IPS-NIHi11 (cell line): ENCODE data around the gene GPT2.
A peak's percentile ranks its signal among the peaks of the same experiment; 100 is the strongest.
"Not testable (repeated sequence)": the region's sequence is repeated elsewhere in the genome, so short reads cannot be mapped to it uniquely, and the experiment has no call there.

Experiments
- DNase-seq: peaks from one replicate; pipeline ENCODE4 v3.0.0; 2012; ENCODE audit warnings: mixed read lengths, low spot score

GPT2 gene

GRCh38 chr16:46923513-46924295, 39.5 kb downstream of the GPT2 start:
- no peak for DNase-seq

DNA sequence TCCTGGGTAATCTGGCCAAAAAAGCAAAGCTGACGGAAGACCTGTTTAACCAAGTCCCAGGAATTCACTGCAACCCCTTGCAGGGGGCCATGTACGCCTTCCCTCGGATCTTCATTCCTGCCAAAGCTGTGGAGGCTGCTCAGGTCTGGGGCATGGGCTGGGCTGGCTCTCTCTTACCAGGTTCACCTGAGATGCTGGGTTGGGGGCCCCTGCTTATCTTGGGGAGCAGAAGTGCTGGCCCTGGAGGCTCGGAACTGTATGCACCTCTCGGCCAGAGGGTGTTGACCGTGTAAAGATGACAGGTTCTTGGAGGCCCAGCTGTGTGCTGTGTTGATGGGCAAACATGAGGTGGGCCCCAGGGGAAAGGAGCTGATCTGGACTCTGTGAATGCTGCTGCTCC, 40.2 kb downstream of the GPT2 start:
- DNase-seq = no peak

- no peak for DNase-seq
Observed at GRCh38 chr16:46926470-46927225, 42.5 kb downstream of the GPT2 start.

DNA sequence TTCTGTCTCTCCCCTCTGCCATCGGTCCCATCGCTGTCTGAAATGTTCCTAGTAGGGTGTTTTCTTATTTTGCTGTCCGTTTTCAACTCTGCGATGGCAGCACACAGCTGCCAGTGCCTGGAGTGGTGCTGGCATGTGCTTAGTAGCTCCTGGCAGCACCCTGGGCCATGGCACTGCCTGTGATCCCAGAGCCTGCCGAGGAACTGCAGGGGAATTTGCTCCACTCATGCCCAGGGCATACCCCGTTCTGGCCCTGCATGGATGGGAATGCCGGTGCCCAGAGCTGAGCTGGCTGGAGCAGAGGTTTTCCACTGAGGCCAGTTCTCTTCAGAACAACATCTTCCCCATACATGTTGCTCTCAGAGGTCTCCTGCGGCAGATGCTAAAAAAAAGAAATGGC, 43.1 kb downstream of the GPT2 start:
- no peak for DNase-seq

- DNase-seq = no peak
Observed at GRCh38 chr16:46928811-46929210, 44.6 kb downstream of the GPT2 start.

DNA sequence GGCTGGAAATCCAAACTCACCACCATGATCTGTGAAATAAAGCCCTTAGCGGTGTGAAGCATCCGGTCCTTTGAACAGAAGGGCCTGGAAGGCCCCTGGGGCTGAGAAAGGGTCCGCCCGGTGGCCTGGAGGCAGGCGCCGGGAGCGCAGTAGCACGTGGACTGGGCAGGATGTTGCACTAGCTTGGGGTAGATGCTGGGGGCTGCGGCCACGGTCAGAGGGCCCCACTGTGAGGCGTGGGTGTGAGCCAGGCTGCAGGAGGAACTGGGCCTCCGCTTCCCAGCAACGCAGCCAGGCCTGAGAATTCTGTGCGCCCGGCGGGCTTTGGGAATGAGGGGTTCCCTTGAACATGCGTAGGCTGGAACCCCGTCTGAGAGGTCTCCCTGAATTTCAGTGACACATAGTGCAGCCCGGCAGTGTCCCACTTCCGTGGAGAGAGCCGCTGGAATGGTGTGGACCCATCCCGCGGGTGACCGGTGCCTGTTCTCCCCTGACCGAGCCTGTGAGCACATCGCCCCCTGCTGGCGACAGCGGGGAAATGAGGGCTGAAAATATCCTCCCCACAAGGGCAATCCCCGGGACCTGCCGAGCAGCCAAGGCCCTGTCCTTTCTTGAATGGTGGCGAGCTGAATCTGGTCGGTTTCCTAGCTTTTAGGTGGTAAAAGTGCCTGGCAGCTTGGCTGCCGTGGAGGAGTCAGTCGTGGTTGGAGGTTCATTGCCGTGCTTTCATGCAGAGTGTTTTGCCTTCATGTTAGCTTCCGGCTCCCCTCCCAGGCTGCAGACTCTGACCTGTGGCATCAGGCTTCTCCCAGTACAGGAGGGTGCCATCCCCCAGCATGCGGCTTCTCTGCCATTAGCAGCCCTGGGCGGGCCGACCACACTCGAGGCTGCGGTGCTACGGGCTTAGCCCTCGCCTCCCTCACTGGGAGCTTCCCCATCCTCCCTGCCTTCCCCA, 45.5 kb downstream of the GPT2 start:
- peak; percentile 95 for DNase-seq

DNA sequence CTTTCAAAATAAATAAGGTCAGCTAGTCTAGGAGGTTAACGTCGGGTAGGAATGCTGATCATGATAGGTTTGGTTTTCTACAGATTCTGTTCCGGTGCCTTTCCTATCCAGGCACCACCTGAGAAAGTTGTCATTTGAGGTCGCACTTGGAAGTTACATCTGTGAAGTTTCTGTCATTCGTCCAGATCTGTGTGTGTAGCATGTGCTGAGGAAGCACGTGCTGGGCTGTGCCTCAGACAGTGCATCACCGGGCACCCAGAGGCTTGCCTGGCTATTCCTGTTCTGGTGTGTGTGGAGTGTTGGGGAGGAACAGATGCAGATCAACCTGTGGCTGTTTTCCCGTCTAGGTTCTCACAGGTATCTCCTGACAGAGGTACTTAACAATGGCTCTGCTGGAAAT, 46.7 kb downstream of the GPT2 start:
- no peak for DNase-seq

- peak; percentile 62 for DNase-seq
Observed at GRCh38 chr16:46932802-46933201, 48.6 kb downstream of the GPT2 start.

DNA sequence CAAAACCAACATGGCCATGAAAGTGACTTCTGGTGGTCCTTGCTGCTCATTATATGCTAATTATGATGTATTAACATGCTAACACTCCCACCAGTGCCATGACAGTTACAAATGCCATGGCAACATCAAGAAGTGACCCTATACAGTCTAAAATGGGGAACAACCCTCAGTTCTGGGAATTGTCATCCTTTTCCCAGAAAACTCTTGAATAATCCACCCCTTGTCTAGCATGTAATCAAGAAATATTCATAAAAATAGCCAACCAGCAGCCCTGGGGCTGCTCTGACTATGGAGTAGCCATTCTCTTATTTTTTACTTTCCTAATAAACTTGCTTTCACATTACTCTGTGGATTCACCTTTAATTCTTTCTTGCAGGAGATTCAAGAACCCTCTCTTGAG, 53.4 kb downstream of the GPT2 start:
- DNase-seq = no peak

DNA sequence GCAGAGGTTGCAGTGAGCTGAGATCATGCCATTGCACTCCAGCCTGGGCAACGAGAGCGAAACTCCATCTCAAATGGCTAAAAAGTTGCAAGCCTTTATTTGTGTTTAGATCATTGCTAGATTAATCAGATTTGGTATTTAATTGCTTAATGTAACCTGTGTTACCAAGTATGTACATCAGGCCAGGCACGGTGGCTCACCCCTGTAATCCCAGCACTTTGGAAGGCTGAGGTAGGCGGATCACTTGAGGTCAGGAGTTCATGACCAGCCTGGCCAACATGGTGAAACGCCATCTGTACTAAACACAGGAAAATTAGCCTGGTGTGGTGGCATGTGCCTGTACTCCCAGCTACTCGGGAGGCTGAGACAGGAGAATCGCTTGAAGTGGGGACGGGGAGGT, 60.6 kb downstream of the GPT2 start:
- DNase-seq = not testable (repeated sequence)

DNA sequence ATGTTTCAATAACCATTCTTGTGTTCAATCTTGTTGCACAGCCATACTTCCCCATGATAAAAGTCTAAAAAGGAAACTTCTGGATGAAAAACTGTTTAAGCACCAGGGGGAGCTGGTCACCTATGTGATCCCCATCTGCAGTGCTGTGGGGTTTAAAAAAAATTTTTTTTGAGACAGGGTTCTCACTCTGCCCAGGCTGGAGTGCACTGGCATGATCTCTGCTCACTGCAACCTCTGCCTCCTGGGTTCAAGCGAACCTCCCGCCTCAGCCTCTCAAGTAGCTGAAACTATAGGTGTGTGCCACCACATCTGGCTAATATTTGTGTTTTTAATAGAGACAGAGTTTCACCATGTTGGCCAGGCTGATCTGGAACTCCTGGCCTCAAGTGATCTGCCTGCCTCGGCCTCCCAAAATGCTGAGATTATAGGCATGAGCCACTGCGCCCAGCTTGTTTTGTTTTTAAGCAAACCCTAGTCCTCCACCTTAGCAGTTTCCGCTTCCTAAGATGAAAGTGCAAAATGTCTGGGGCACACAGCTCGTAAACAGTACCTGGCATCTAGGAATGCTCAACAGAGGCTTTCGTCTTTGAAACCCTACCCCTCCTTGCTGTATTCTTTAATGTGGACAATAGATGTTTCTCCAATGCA, 63.9 kb downstream of the GPT2 start:
- peak; percentile 46 for DNase-seq

GRCh38 chr16:46948548-46949166, 64.5 kb downstream of the GPT2 start:
- DNase-seq = no peak

DNA sequence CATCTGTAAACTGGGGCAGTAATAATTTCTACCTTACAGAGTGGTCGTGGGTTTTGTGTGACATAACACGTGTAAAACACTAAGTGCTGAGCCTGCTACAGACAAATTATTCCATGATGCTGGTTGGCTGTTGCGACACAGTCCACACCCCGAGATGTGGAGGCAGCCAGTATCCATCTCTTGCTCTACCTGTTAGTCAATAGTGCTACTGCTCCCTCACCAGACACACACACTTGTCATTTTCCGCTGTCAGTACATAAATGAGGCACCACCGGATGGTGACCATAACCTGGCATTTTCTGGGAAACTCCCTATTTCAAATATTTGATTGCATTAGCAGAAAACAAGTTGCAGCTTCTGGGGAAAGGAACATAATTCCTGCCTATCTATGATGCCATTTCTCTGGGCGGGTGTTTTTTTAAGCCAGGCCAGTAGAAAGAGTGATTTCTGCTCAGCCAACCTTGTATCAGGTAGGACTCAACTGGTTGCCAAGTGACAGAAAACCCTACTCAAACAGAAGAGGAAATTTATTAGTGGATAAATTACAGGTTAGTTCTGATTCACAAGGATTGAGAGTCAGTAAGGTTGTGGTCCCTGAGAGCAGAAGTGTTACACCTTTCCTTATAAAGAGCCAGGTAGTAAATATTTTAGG, 65.2 kb downstream of the GPT2 start:
- DNase-seq = no peak

- no peak for DNase-seq
Observed at GRCh38 chr16:46950009-46950408, 65.8 kb downstream of the GPT2 start.

DNA sequence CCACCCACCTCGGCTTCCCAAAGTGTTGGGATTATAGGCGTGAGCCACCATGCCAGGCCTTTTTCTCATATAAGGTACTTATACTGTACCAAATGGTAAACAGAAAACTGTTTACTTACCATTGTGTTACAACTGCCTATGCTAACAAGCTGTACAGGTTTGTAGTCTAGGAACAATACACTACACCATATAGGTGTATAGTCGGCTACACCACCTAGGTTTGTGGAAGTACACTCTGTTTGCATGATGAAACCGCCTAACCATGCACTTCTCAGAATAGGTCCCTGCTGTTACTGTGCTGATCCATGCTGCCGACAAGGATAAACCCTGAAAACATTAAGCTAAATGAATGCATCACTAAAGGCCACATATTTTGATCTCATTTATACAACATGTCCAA, 70.4 kb downstream of the GPT2 start:
- DNase-seq = no peak

- no peak for DNase-seq
Observed at GRCh38 chr16:46961373-46962353, 77.5 kb downstream of the GPT2 start.

DNA sequence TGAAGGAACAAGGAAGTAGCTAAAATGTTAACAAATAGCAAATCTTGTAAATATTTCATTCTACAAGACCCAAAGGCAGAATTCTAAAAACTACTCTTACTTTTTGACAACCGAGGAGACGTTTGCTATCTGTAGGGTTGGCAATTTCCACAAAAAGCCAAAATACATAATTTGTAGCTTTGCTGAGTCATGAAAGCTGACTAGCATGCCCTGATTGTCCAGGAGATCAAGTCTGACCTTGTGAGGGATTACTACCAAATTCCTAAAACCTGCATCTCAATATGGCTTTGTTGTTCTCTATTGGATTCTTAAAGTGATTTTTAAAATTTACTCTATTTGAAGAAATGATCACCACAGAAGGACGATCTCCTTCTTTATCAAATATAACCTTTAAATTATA, 78.5 kb downstream of the GPT2 start:
- no peak for DNase-seq

- DNase-seq = no peak
Observed at GRCh38 chr16:46968063-46968435, 83.9 kb downstream of the GPT2 start.

- no peak for DNase-seq
Observed at GRCh38 chr16:46970089-46970488, 85.9 kb downstream of the GPT2 start.

DNA sequence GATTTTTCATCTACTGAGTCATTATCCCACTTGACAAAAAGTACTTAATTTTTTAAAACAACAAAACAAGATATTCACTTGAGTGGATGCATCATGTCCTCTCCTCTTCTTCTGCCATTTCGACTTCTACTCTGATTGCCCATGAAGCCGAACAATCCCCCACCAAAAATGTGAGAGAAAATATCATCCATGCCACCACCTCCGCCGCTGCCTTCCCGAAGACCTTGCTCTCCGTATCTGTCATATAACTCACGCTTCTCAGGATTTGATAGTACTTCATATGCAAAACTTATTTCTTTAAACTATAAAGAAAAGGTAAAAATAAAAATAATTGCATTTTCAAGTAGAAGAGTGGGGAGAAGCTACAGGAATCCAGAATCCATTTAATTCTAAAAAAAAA, 87.1 kb downstream of the GPT2 start:
- no peak for DNase-seq
